H9 (cell line): ENCODE measurements around the gene SHTN1. TPM values are rescaled to one million over a fixed set of nuclear protein-coding genes. Genes with fewer than 3 reads are reported as not detected.

Source experiments
- DNase-seq: peaks from one replicate; pipeline ENCODE4 v3.0.0-alpha.2; 2017
- H2AFZ ChIP-seq: one replicate; pipeline ENCODE4 v1.6.1; 2013; ENCODE audit warnings: mild to moderate bottlenecking, low read length, control low read depth, moderate library complexity
- H2AK5ac ChIP-seq: 2 replicates; pipeline ENCODE4 v1.6.1; 2013; ENCODE audit warnings: low read length, control low read depth, mixed read lengths; ENCODE audit not compliant: insufficient read length
- H2BK120ac ChIP-seq: one replicate; pipeline ENCODE4 v1.6.1; 2013; ENCODE audit warnings: low read depth, mild to moderate bottlenecking, low read length, control low read depth, inconsistent platforms; ENCODE audit not compliant: poor library complexity, severe bottlenecking
- H2BK12ac ChIP-seq: 2 replicates; pipeline ENCODE4 v1.6.1; 2013; ENCODE audit warnings: low read length, control low read depth, mixed read lengths, low read depth; ENCODE audit not compliant: insufficient read length
- H2BK15ac ChIP-seq: 2 replicates; pipeline ENCODE4 v1.6.1; 2013; ENCODE audit warnings: low read depth, low read length, control low read depth
- H2BK20ac ChIP-seq: one replicate; pipeline ENCODE4 v1.6.1; 2013; ENCODE audit warnings: low read depth, mild to moderate bottlenecking, low read length, control low read depth, inconsistent platforms; ENCODE audit not compliant: poor library complexity, severe bottlenecking
- H2BK5ac ChIP-seq: 2 replicates; pipeline ENCODE4 v1.6.1; 2013; ENCODE audit warnings: low read length, control low read depth, mixed read lengths; ENCODE audit not compliant: insufficient read length
- H3K14ac ChIP-seq: 2 replicates; pipeline ENCODE4 v1.6.1; 2013; ENCODE audit warnings: low read length, control low read depth; ENCODE audit not compliant: insufficient read depth
- H3K18ac ChIP-seq: 2 replicates; pipeline ENCODE4 v1.6.1; 2013; ENCODE audit warnings: low read depth, mild to moderate bottlenecking, mixed read lengths, low read length, control low read depth; ENCODE audit not compliant: insufficient read length
- H3K23ac ChIP-seq: 2 replicates; pipeline ENCODE4 v1.6.1; 2013; ENCODE audit warnings: low read length, control low read depth, mixed read lengths, low read depth; ENCODE audit not compliant: insufficient read length
- H3K23me2 ChIP-seq: 2 replicates; pipeline ENCODE4 v1.6.1; 2013; ENCODE audit warnings: low read depth, mild to moderate bottlenecking, mixed read lengths, low read length, control low read depth; ENCODE audit not compliant: insufficient read length, poor library complexity, severe bottlenecking
- H3K27ac ChIP-seq: 2 replicates; pipeline ENCODE4 v1.5.1; 2013; ENCODE audit warnings: low read length, control low read depth, mixed read lengths, low read depth; ENCODE audit not compliant: insufficient read length
- H3K27me3 ChIP-seq: 2 replicates; pipeline ENCODE4 v1.6.1; 2013; ENCODE audit warnings: low read length, control low read depth, inconsistent platforms; ENCODE audit not compliant: insufficient read depth
- H3K4ac ChIP-seq: 2 replicates; pipeline ENCODE4 v1.6.1; 2013; ENCODE audit warnings: low read depth, mild to moderate bottlenecking, control low read depth, inconsistent platforms, low read length, moderate library complexity
- H3K4me1 ChIP-seq: 2 replicates; pipeline ENCODE4 v1.6.1; 2013; ENCODE audit warnings: low read length, control low read depth, inconsistent platforms; ENCODE audit not compliant: insufficient read depth
- H3K4me2 ChIP-seq: 2 replicates; pipeline ENCODE4 v1.6.1; 2013; ENCODE audit warnings: low read length, control low read depth, mixed read lengths; ENCODE audit not compliant: insufficient read length, insufficient read depth
- H3K56ac ChIP-seq: 2 replicates; pipeline ENCODE4 v1.6.1; 2013; ENCODE audit warnings: low read depth, mild to moderate bottlenecking, mixed read lengths, low read length, control low read depth; ENCODE audit not compliant: insufficient read length
- H3K79me1 ChIP-seq: 2 replicates; pipeline ENCODE4 v1.6.1; 2013; ENCODE audit warnings: low read depth, mild to moderate bottlenecking, moderate library complexity, low read length, control low read depth, inconsistent platforms; ENCODE audit not compliant: insufficient read depth, poor library complexity, severe bottlenecking
- H3K79me2 ChIP-seq: 2 replicates; pipeline ENCODE4 v1.6.1; 2013; ENCODE audit warnings: low read length, control low read depth, inconsistent platforms; ENCODE audit not compliant: insufficient read depth
- H3K9ac ChIP-seq: 2 replicates; pipeline ENCODE4 v1.6.1; 2013; ENCODE audit warnings: low read length, control low read depth, mixed read lengths; ENCODE audit not compliant: insufficient read length; ENCODE audit errors: extremely low read depth
- H3K9me3 ChIP-seq: one replicate; pipeline ENCODE4 v1.6.1; 2013; ENCODE audit warnings: low read depth, low read length, inconsistent platforms; ENCODE audit not compliant: control insufficient read depth
- H3T11ph ChIP-seq: one replicate; pipeline ENCODE4 v1.6.1; 2013; ENCODE audit warnings: mild to moderate bottlenecking, low read length, control low read depth, inconsistent platforms
- H4K20me1 ChIP-seq: one replicate; pipeline ENCODE4 v1.6.1; 2013; ENCODE audit not compliant: control insufficient read depth, insufficient read length, insufficient read depth
- H4K5ac ChIP-seq: 2 replicates; pipeline ENCODE4 v1.6.1; 2013; ENCODE audit warnings: low read depth, mild to moderate bottlenecking, mixed read lengths, low read length, control low read depth; ENCODE audit not compliant: insufficient read length
- H4K8ac ChIP-seq: replicated peaks from 2 replicates; pipeline ENCODE4 v1.6.1; 2013; ENCODE audit warnings: low read length, control low read depth, mixed read lengths, low read depth; ENCODE audit not compliant: insufficient read length
- H4K91ac ChIP-seq: 2 replicates; pipeline ENCODE4 v1.6.1; 2013; ENCODE audit warnings: low read depth, mild to moderate bottlenecking, moderate library complexity, mixed read lengths, low read length, control low read depth; ENCODE audit not compliant: insufficient read length
- H3K27ac Mint-ChIP-seq, 3 experiments: 2 replicates in 2 of 3; 3 replicates in 1 of 3; pipeline ENCODE4 v1.8.0; 2020 to 2021; ENCODE audit warnings: mixed read lengths in 3 of 3, mild to moderate bottlenecking in 1 of 3, moderate library complexity in 1 of 3
- H3K27me3 Mint-ChIP-seq: 2 replicates; pipeline ENCODE4 v1.8.0; 2021; ENCODE audit warnings: low read depth, mild to moderate bottlenecking, moderate library complexity, mixed read lengths
- H3K36me3 Mint-ChIP-seq, 3 experiments: 2 replicates in 2 of 3; 3 replicates in 1 of 3; pipeline ENCODE4 v1.8.0; 2020 to 2021; ENCODE audit warnings: low read depth in 3 of 3, mixed read lengths in 3 of 3; ENCODE audit not compliant: insufficient read depth in 1 of 3
- H3K4me1 Mint-ChIP-seq, 2 experiments: 2 replicates each; pipeline ENCODE4 v1.8.0; 2020; ENCODE audit warnings: mixed read lengths in 2 of 2
- H3K4me3 Mint-ChIP-seq, 2 experiments: 2 replicates in 1 of 2; 3 replicates in 1 of 2; pipeline ENCODE4 v1.8.0; 2020 to 2021; ENCODE audit warnings: mild to moderate bottlenecking in 2 of 2, mixed read lengths in 2 of 2, moderate library complexity in 1 of 2
- H3K9me3 Mint-ChIP-seq, 2 experiments: 2 replicates in 1 of 2; 3 replicates in 1 of 2; pipeline ENCODE4 v1.8.0; 2020; ENCODE audit warnings: mild to moderate bottlenecking in 2 of 2, mixed read lengths in 2 of 2, moderate library complexity in 1 of 2
- CTCF ChIP-seq: fragments of 200-600 bp; sonication (generic); conservative IDR thresholded peaks from 3 replicates; pipeline ENCODE4 v1.8.0; 2021; ENCODE audit warnings: antibody characterized with exemption, mild to moderate bottlenecking
- WGBS: extraction: QIAGEN DNeasy Blood & Tissue Kit; methylation state at CpG from one replicate; pipeline ENCODE4 v1.1.7; 2013; ENCODE audit warnings: missing lambda C conversion rate, low lambda C conversion rate, mixed read lengths; ENCODE audit not compliant: insufficient read length; ENCODE audit errors: extremely low coverage; 5-methylcytosine and 5-hydroxymethylcytosine counted together
- total RNA-seq: library from RNA; stranded (reverse); gene quantifications from 2 replicates; pipeline ENCODE4 v1.2.1, GENCODE V29; 2021

SHTN1 gene
- total RNA-seq, 1 experiment from 2014 or later: 22.1 TPM

- no peaks in the 10 kb centered on the region for H3K79me2 ChIP-seq
- H3K9me3 Mint-ChIP-seq: peaks cover 10 to 13% of the 10 kb centered on the region in 2 experiments
- H2BK12ac ChIP-seq: no peak overlapping the region
- H2AK5ac ChIP-seq: no peak overlapping the region
- no peak overlapping the region for H3K9ac ChIP-seq
- peaks cover 5 to 13% (median 7%) of the 10 kb centered on the region in 3 experiments for H3K36me3 Mint-ChIP-seq
- no peaks in the 10 kb centered on the region for H3K27me3 ChIP-seq
- H3K79me1 ChIP-seq: no peaks in the 10 kb centered on the region
- no peak overlapping the region for H3T11ph ChIP-seq
- no peak for DNase-seq
- H3K4me2 ChIP-seq: no peak overlapping the region
- no peaks in the 10 kb centered on the region for H4K20me1 ChIP-seq
- H4K5ac ChIP-seq: no peak overlapping the region
- no peak overlapping the region for H3K27ac Mint-ChIP-seq
- H3K4me1 Mint-ChIP-seq: peaks cover 44 to 54% of the 10 kb centered on the region in 2 experiments
- no peak overlapping the region for H2BK120ac ChIP-seq
- H3K27me3 Mint-ChIP-seq: no peaks in the 10 kb centered on the region; the same call in 1 of the 2 replicates
- no peak overlapping the region for H3K23ac ChIP-seq
- H2AFZ ChIP-seq: no peak overlapping the region
- H3K4ac ChIP-seq: no peak overlapping the region
- no peak overlapping the region for H2BK15ac ChIP-seq
- no peak overlapping the region for H3K4me3 Mint-ChIP-seq
- no peak overlapping the region for H3K56ac ChIP-seq
- H3K14ac ChIP-seq: no peak overlapping the region
- H4K8ac ChIP-seq: no peak overlapping the region
- no peak overlapping the region for H3K27ac ChIP-seq
- H3K4me1 ChIP-seq: peaks cover 3% of the 10 kb centered on the region; the same call in 1 of the 2 replicates
- no peak overlapping the region for H2BK20ac ChIP-seq
- H3K23me2 ChIP-seq: no peaks in the 10 kb centered on the region
- no CpG with 5 or more reads among the region's 2 CpGs for WGBS
- H2BK5ac ChIP-seq: no peak overlapping the region
- no peak for TF ChIP-seq CTCF
- H3K9me3 ChIP-seq: no peaks in the 10 kb centered on the region
- no peak overlapping the region for H4K91ac ChIP-seq
- no peak overlapping the region for H3K18ac ChIP-seq
Observed at GRCh38 chr10:116875897-116876296, 129.1 kb downstream of the SHTN1 start.
